G401.6 (cell line): Measurements from ENCODE around the gene KCNN3.
A peak's percentile ranks its signal among the peaks of the same experiment; 100 is the strongest.
"Not testable (repeated sequence)": the region's sequence is repeated elsewhere in the genome, so short reads cannot be mapped to it uniquely, and the experiment has no call there.

Experiments
- FAIRE-seq: peaks from 2 replicates; lab custom pipeline; 2012; peaks lifted over from hg19 to GRCh38; lab: Jason Lieb, UNC

The KCNN3 gene

DNA sequence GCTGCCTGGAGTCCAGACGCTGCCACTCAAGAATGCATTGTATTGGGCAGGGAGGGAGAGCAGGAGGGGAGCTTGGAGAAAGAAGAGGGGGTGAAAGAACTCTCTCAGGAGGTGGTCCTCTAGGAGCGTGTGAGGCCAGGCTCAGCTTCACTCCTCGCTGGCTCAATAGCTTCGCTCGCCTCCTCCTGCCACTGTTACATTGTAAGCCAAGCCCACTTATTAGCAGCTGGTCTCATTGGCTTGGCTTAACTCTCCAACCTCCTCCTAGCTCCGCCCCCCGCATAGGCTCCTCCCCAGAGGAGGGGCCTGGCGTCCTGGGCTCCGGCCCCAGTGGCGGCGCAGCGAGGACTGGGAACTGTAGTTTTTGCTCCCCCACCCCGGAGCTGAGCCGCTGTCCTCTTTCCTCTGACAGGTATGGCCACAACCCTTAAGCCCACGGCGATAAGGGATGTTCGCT lies at the start of gene KCNN3:
TSS of gene KCNN3 (minus strand) at position 167 of the 457 bp plus-strand sequence. CDS start 317 bp downstream, outside the sequence.
- FAIRE-seq: peak; percentile 98

- no peak for FAIRE-seq
Measured at GRCh38 chr1:154913273-154913672, 43.2 kb upstream of the KCNN3 start.

DNA sequence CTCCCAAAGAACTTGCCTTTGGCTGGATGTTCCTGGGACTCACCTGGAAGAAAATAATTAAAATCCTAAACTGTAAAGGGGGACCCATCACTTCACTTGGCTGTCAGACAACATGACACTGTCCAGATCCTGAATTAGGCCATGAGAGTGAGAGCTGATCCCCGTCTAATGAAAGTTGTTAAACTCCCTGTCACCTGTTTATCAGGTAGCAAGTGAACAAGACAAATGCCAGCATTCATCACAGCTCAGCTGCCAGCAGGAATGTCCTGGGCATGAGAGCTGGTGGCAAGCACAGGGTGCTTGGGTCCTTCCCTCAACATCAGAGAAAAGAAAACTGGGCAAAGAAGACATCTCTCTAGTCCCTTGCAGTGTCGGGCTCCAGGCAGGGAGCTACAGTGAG lies 42.7 kb upstream of the KCNN3 start:
- no peak for FAIRE-seq

- no peak for FAIRE-seq
Measured at GRCh38 chr1:154911691-154912550, 41.8 kb upstream of the KCNN3 start.

GRCh38 chr1:154910851-154911250 lies 40.8 kb upstream of the KCNN3 start:
- no peak for FAIRE-seq

- FAIRE-seq: no peak
Measured at GRCh38 chr1:154908937-154909336, 38.9 kb upstream of the KCNN3 start.

DNA sequence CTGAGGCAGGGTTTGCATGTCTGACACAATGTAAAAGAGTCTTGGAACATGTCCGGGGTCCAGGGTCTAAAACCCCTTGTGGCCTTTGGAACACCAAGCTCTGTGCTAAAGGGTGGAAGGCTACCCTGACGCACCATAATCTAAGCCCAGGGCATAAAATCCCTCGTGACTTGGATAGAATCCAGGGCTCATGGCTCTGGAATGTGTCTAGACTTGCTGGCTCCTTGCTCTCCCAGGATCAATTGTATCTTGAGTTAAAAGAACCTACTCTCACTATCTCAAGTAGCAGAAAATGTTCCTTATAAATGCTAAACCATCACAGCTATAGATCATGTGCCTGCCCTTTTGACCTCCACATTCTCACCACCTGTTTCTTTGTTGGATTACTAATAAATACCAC lies 38.0 kb upstream of the KCNN3 start:
- not testable (repeated sequence) for FAIRE-seq

DNA sequence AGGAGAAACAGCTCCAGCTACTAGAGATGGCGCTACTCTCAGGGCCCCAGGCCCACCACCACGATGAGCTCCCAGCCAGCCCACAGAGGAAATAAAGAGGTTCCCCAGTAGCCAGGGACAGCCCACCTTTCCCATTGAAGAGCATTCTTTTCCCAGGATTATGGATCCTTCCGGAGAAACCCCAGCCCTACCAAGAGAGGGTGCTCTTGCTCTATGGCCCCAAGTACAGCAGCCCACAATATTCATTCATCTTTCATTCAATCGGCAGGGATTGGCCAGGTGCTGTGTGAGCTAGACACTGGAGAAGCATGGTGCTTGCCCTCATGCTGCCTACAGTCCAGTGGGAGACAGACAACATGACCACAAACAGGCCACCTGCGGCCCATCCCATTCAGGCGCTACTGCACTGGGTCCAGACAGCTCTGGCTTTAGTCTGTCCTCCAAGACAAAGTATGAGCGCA lies 36.6 kb upstream of the KCNN3 start:
- FAIRE-seq: no peak

GRCh38 chr1:154902938-154903566 lies 33.0 kb upstream of the KCNN3 start:
- no peak for FAIRE-seq

- FAIRE-seq: no peak
Measured at GRCh38 chr1:154901591-154901990, 31.5 kb upstream of the KCNN3 start.

- no peak for FAIRE-seq
Measured at GRCh38 chr1:154899041-154899440, 29.0 kb upstream of the KCNN3 start.

DNA sequence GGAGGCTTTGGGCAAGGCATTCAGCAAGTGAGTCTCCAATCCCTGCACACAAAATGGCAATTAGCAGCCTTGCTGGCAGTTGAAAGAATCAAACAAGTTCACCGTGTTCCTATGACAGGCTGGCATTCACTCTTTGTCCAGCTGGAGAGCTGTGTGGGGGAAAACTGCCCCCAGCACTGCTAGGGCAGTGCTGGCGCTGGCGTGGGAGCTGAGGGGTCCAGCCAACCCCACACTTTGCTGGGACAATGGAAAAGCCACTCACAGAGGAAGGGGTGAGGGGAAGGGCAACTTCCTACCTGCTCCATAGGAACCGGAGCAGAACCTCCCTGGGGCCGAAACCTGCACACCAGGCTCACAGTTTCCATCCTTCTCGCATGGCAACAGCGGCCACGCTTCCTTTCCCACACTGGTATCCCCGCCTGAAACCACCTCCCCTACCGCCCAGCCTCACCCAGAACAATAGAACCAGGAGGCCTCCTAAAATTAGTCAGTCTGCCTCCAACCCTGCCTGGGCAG lies 26.7 kb upstream of the KCNN3 start:
- FAIRE-seq: no peak

GRCh38 chr1:154895798-154896197 lies 25.7 kb upstream of the KCNN3 start:
- no peak for FAIRE-seq

GRCh38 chr1:154891452-154891851 lies 21.4 kb upstream of the KCNN3 start:
- FAIRE-seq: no peak

DNA sequence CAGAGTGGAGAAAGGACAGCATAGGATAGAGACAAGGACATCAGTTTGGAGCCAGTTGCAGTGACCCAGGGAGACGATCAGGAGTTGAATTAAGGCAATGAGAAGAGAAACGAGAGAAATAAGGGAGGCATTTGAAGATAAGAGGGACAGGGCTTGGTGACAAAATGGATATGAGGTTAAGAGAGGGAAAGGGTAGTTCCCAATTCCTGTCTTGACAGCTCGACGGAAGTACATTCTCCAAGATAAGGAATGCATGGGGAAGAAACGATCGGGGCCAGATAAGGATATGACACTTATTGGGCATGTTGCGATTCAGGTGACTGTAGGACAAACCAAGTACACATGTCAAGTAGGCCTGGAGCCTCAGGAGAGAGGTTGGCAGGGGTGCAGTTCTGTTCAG lies 18.7 kb upstream of the KCNN3 start:
- no peak for FAIRE-seq

DNA sequence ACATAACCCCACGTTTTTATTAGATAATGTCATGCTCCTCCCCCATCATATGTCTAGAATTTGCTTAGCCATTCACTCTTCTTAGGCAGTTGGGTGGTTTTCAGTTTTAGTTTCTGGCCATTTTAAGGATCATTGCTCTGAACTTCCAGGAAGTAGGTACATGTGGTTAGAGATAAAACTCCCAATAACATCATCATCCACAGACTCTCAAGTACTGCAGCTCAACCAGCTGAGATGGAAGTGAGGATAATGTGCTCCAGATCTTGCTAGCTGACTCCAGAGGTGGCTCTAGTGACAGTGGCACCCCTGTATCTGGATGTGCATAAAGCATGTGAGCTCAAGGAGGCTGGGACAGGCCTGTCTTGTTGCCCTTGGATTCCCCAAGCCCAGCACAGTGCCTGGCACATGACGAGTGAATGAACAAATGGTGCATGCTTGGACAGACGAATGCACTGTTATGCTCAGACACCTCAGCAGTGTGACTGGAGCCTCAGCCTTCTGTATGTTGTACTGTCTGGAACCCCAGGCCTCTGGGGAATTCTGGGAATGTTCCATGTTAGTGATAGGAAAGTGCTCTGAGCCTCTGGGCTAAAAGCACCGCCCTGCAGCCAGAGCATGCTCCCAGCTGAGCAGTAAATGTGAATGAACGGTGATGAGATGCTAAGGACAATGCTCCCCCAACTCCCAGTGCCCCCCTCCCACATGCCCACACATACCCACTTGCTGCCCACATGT lies 16.4 kb upstream of the KCNN3 start:
- no peak for FAIRE-seq

GRCh38 chr1:154884869-154885701 lies 15.0 kb upstream of the KCNN3 start:
- FAIRE-seq: no peak

GRCh38 chr1:154883919-154884868 lies 14.1 kb upstream of the KCNN3 start:
- no peak for FAIRE-seq

GRCh38 chr1:154881820-154882535 lies 11.9 kb upstream of the KCNN3 start:
- FAIRE-seq: no peak

DNA sequence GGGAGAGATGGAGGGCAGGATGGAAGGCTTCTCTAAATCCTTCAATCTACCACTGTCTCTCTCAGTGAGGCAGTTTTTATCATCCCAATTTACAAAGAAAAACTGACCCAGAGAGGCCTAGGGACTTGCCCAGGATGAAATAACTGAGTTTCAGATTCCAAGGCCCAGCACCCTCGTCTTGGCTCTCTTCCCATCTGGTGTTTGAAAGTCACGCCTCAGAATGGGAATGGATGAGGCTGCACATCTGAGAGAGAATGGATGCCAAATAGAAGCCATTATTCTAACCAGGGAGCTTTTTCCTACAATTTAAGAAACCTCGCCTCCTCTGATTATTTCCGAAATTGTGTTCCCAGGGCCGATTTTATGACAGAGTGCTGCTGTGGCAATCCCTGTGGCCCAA lies 10.6 kb upstream of the KCNN3 start:
- no peak for FAIRE-seq
